Measurements from ENCODE around the gene HCN3.

DNA sequence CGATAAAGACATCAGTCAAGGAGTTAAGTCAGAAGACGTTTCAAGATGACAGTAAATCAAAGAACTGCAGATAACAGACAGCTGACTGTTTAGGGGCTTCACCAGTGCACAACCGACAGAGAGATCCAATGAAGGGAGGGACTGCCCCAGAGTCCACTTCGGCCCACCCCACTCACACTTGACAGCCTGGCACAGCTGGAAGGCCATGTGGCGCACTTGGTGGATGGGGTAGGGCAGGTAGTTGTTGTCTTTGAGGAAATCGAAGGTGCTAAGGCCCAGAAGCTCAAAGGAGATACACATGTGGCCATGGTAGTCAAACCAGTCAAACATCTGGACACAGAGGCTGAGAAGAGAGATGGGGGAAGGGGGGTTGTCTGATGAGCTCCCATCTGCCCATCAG is 10.7 kb upstream of the HCN3 start:
- TF ChIP-seq, protein P1, sequence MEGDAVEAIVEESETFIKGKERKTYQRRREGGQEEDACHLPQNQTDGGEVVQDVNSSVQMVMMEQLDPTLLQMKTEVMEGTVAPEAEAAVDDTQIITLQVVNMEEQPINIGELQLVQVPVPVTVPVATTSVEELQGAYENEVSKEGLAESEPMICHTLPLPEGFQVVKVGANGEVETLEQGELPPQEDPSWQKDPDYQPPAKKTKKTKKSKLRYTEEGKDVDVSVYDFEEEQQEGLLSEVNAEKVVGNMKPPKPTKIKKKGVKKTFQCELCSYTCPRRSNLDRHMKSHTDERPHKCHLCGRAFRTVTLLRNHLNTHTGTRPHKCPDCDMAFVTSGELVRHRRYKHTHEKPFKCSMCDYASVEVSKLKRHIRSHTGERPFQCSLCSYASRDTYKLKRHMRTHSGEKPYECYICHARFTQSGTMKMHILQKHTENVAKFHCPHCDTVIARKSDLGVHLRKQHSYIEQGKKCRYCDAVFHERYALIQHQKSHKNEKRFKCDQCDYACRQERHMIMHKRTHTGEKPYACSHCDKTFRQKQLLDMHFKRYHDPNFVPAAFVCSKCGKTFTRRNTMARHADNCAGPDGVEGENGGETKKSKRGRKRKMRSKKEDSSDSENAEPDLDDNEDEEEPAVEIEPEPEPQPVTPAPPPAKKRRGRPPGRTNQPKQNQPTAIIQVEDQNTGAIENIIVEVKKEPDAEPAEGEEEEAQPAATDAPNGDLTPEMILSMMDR (IDR thresholded peaks at IDR 0.05; ENCODE audit: low read length) = no peak
- no peak for TF ChIP-seq EZH2 (IDR thresholded peaks at IDR 0.05; ENCODE audit: borderline replicate concordance, low read length)
